Activated CD4-positive, alpha-beta T cell treated with anti-CD3 and anti-CD28 coated beads for 1 hour (primary cell): ENCODE data around the gene IFITM10.

Experiments
- DNase-seq: peaks from one replicate; pipeline ENCODE4 v3.0.0-alpha.2; 2020

Gene IFITM10

DNA sequence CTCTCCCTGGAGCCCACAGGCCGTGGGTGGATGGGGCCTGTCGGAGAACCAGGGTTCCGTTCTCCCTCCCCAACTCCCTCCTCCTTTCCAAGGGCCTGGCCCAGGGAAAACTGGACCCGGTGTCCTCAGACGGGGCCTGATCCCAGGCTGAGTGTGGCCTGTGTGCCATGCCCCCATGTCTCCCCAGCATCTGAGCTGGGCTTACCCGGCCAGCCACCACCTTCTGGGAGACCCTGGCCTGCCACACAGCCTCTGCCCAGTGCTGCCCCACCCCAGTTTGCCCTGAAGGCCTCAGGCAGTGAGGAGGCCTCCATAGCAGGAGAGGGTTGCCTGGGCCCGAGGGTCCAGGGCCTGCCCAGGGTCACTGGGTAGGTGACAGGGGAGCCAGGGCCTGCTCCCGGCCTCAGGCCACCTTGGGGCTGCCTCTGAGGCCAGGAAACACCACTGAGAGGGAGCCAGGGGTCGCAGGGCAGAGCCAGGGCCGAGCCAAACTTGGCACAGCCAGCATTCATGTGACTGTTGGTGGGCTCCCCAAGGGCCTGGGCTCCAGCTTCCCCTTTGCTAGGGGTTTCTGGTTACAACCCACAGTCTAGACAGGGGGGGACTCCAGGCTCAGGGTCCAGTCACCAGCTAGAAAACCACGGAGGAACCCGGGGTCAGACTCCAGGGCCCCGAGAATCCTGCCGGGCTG, 590 bp upstream of the IFITM10 start:
- DNase-seq = no peak

DNA sequence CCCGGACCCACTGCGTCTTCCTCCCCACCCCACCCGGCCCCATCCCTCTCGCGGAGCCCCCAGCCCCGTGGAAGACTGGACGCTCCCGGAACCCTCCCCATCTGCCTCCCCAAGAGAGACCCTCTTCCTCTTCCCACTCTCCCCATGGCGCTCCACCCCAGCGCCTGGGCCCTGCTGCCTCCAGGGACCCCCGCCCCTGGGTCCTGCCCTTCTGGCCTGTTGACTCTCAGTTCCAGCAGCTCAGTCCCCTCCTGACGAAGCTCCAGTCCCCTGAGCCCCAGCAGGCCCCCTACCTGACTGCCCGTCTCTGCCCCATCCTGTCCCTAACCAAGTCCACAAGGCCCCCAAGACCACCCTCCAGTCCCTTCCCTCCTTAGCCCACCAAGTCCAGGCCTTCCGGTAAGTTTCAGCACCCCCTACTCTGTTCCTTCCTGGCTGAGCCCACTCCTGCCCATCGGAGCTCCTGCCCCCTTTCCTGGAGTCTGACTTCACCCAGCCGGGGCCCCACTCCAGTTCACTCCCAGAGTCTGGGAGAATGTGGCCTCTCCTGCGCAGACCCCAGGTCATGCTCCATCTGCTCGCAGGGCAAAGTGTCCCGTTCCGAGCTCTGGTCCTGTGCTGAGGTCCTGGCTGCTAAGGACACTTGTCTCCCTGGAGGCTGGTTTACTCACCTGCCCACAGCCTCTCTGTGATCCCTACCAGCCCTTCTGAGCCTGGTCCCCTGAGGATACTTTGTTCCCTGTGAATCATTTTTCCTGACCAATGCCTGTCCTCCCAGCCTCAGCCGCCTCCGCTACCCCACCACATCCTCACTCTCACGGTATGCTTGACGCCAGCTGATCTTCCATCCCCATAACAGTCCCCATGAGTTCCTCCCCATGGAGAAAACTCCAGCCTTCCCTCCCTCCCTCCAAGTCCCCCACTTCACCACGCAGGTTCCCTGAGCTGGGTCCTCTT, 722 bp downstream of the IFITM10 start:
- DNase-seq = no peak

DNA sequence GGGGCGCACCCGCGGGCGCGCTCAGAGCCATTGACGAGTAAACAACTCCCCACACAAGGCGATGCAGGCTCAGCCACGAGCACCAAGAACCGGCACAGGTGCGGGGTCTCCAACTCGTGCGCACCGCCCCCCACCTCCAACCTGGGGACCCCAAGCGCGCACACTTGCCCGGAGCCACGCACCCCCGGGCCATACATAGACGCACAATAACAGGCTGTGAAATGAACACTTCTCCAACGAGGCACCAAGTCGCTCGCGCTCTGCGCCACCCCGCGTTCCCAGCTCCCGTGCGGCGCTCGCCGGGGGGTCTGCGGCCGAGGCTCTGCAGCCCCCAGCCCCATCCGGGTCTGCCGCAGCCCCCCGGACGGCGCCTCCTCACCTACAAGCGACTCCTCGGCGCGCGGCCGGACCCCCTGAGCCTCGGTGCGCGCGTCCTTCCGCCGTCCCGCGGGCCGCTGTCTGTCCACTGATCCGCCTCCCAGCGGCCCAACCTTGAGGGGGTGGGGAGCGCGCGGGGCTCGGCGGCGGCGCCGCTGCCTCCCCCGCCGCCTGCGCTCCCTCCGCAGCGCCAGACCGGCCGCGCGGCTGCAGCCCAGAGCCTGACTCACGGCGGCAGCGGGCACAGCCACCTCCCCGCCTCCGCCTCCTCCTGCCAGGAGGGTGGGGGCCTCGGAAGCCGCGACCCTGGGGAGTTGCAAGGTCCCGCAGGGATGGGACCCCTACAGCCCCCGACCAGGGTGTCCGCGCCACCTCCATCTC, 1.6 kb downstream of the IFITM10 start:
- no peak for DNase-seq

DNA sequence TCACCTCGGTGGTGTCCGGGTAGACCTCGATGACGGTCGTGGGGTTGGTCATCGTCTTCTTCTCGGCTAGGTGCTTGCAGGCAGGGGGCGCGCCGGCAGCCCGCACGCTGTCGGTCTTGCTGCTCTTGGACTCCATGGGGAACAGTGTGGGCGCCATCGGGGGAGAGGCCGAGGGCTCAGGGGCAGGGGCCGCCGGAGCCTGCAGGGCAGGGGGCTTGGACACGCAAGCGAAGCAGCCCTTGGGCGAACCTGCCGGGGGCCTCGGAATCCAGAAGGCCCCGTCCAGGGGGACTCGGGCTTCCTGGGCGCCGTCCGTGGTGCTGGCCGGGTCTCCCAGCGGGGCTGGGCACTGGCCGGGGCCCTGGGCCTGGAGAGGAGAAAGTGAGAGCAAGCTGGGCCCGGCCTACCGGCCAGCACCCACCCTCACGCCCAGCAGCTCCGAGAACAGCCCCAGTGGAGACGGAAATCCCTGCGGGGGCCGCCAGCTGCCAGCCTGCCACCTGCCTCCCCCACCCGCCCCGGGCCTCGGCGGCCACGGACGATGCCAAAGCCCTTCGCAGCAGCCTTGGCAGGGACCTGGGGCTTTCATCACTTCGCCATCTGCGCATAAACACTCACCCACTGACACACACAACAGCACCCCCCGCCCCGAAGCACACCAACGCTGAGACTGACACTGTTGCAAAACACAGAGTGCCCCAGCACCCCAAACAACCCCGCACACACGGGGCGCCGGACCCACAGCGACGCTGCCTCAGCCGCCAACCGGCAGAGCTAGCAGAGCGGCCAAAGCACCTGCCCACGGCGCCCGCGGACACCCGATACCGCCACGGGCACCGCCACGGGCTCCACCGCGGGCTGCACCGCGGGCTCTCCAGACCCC, 2.4 kb downstream of the IFITM10 start:
- no peak for DNase-seq

- DNase-seq = no peak
Observed at GRCh38 chr11:1746956-1747752, 3.2 kb downstream of the IFITM10 start.

DNA sequence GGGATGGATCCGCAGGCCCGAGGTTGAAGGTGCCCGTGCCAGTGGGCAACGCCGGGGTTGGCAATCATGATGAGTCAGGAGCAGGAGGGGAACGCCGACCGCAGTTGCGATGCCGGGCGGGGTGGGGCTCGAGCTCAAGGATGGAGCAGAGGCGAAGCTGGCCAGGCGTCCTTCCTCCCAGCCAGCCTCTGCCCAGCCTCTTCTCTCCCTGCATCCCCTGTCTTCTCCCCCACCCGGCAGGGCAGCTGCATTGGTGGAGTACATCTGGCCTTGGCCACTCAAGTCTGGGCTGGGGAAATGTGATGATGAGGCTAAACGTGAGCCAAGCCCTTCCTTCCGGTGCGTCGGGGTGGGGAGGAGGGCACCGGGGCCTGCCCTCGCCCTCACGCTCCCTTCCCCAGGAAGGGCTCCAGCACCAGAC, 3.9 kb downstream of the IFITM10 start:
- no peak for DNase-seq

DNA sequence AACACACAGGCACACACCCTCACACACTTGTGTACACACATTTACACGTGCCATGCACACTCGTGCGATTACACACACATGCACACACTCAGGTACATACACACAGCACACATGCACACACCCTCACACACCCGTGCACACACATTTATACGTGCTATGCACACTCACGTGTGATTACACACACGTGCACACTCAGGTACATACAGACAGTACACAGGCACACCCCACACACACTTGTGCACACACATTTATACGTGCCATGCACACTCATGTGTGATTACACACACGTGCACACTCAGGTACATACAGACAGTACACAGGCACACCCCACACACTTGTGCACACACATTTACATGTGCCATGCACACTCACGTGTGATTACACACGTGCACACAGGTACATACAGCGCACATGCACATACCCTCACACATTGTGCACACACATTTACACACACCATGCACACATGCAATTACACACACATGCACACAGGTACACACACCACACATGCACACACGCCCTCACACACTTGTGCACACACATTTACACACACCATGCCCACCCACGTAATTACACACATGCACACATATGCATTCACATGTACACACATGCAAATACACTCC, 4.6 kb downstream of the IFITM10 start:
- DNase-seq = no peak

DNA sequence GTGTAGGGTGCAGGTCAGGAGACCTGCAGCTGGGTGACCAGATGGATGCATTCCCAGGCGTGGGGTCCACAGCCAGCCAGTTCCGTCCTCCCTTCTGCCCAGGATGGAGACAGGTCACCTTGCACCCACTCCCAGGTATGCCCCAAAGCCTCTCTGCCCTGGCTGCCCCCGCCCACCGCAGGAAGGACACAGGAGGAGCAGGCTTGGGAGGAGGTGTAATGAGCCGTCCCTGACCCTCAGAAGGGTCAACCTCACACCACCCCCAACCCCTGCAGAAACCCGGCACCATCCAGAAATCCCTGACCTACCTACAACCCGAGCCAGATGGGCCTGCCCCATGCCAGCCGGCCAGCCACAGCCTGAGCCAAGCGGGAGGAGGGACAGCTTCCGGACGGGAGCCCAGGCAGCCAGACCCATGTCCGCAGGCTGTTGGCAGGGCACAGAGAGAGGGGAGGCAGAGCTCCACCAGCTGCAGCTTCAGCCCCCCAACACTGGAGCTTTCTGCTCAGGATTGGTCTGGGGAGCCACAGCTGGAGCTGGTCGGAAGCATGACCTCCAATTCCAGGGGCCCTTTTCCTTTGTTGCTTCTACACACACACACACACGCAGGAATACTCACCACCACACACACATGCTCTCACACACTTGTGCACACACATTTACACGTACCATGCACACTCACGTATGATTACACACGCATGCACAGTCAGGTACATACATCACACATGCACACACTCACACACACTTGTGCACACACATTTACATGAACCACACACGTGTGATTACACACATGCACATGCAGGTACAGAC, 5.3 kb downstream of the IFITM10 start:
- DNase-seq = no peak

- no peak for DNase-seq
Observed at GRCh38 chr11:1744137-1744886, 6.1 kb downstream of the IFITM10 start.

DNA sequence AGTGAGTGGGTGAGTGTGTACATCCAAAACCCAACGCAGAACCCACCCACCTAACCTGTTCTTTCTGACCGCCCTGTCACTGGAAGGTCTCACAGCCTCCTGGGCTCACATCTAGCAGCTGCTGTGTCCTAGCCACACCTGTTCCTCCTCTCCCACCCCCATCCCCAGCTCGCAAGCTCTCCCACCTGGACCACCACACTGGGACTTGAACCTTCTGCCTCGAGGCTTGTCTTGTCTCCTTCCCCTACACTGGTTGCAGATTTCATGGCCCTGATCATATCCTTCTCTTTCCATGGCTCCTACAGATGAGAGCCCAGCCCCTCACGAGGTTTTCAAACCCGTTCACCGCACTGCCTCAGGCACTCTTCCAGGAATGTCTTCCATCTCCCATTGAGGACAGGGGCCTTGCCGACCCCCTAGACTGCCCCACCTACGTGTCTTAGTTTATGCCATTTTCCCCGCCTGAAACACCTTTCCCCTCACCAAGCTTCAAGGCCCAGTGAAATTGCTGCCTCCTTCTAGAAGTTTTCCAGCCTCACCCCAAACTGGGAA, 6.7 kb downstream of the IFITM10 start:
- DNase-seq = no peak

GRCh38 chr11:1742869-1743584, 7.4 kb downstream of the IFITM10 start:
- no peak for DNase-seq

- DNase-seq = no peak
Observed at GRCh38 chr11:1742371-1742770, 8.0 kb downstream of the IFITM10 start.

- DNase-seq = no peak
Observed at GRCh38 chr11:1741741-1742140, 8.7 kb downstream of the IFITM10 start.

DNA sequence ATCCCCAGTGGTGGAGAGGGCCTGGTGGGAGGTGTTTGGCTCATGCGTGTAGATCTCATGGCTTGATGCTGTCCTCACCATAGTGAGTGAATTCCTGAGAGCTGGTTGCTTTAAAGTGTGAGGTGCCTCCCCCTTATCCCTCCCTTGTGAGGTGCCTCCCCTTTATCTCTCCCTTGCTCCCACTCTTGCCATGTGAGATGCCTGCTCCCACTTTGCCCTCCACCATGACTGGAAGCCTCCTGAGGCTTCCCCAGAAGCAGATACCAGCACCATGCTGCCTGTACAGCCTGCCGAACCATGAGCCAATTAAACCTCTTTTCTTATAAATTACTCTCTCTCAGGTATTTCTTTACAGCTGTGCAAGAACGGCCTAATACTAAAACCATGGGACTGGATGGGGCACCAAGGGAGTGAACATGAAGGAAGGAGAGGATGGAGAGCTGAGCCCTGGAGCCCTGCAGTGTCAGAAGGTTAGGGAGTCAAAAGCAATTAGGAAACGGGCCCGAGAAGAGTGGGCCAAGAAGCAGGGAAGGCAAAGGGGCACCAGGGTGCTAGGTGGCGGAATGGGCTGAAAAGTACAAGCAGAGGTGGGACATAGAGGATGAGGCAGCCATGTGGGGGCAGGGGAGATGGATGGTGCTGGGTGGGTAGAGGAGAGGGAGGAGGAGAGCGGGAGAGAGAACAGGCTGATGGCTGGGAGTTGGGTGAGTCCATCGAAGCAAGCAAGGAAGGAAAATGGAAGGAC, 9.4 kb downstream of the IFITM10 start:
- no peak for DNase-seq

DNA sequence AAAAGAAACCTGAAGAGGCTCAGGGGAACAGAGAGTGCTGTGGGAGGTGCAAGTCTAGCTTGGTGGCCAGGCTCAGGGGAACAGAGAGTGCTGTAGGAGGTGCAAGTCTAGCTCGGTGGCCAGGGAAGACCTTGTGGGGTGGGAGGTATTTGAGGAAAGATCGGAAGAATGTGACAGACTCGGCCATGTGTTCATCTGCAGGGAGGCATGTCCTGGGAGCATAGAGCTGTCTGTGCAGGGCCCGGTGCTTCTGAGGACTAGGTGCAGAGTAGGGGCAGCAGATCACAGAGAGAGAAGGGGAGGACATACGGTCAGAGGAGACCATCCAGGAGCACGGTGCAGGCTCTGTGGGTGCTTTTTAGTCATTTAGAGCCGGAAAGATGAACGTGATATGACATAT, 10.8 kb downstream of the IFITM10 start:
- no peak for DNase-seq

- no peak for DNase-seq
Observed at GRCh38 chr11:1738380-1738779, 12.0 kb downstream of the IFITM10 start.

DNA sequence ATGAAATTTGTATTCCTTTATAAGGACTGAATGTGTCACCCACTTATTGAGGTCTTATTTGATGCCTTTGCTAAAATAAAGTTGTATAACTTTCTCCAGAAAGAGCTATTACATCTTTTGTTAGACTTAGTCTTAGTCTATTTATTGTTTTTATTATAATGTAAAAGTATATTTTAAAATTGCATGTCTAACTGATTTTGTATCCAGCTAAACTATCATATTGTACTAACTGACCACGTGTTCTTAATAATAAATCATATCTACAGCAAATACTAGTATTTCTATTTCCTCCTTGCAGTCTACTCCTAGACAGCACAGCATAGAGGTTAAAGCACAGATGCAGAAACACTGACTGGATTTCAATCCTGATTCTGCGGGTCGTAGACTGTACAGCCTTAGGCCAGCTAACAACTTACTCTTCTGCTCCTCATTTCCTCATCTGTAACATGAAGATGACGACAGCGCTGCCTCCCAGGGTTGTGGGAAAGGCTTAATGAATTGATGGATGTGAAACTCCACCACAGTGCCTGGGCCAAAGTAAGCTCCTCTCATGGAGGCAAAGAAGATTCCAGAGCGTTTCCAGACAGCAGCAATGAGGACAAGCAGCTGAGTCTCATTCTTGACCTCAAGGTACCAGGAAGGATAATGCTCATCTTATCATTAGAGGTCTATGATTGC, 13.2 kb downstream of the IFITM10 start:
- DNase-seq = no peak
